ENCODE data around the gene PSMD8.

DNA sequence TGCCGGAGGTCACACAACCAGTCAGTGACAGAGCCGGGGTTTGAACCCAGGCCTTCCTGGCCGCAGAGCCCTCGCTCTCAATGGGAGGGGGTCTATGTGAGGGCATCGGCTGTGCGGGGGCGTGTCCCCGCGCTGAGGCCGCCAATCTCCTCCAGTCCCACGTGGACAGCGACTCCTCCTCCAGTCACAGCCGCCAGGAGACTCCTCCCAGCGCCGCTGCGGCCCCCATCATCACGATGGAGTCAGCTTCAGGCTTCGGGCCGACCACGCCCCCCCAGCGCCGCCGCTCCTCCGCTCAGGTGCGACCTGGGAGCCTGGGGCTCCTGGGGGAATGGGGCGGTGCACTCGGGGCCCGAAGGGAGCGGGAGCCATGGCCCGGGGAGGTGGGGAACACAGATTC is 20.1 kb downstream of the PSMD8 start:
- TF ChIP-seq, protein P1, sequence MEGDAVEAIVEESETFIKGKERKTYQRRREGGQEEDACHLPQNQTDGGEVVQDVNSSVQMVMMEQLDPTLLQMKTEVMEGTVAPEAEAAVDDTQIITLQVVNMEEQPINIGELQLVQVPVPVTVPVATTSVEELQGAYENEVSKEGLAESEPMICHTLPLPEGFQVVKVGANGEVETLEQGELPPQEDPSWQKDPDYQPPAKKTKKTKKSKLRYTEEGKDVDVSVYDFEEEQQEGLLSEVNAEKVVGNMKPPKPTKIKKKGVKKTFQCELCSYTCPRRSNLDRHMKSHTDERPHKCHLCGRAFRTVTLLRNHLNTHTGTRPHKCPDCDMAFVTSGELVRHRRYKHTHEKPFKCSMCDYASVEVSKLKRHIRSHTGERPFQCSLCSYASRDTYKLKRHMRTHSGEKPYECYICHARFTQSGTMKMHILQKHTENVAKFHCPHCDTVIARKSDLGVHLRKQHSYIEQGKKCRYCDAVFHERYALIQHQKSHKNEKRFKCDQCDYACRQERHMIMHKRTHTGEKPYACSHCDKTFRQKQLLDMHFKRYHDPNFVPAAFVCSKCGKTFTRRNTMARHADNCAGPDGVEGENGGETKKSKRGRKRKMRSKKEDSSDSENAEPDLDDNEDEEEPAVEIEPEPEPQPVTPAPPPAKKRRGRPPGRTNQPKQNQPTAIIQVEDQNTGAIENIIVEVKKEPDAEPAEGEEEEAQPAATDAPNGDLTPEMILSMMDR (IDR thresholded peaks at IDR 0.05) = no peak
- TF ChIP-seq POLR2A (IDR thresholded peaks at IDR 0.05) = no peak
